IMR-90 (cell line): Measurements from ENCODE around the gene ST6GAL2. TPM values are rescaled to one million over a fixed set of nuclear protein-coding genes. Genes with fewer than 3 reads are reported as not detected.

ENCODE experiments used
- ATAC-seq: fragments of 200-7000 bp; cut with Tn5 transposase; 2 replicates; pipeline ENCODE4 v1.9.1; 2020; ENCODE audit warnings: low read depth, mild to moderate bottlenecking, moderate library complexity
- BruUV-seq: library from RNA; stranded (reverse); fragments of 400-500 nt; replicated peaks from 2 replicates; lab custom pipeline; 2021; lab: Mats Ljungman, UMichigan
- CTCF ChIA-PET: fragments of 300-600 bp; formaldehyde crosslinking; extraction: SDS; loops from one replicate; lab custom pipeline; 2021; ENCODE audit warnings: antibody characterized with exemption; lab: Yijun Ruan, JAX
- POLR2A ChIA-PET: fragments of 300-600 bp; sonication (Branson Sonifier 250); formaldehyde crosslinking; loops from one replicate; lab custom pipeline; 2022; ENCODE audit warnings: antibody characterized with exemption; ENCODE audit not compliant: unreplicated experiment; lab: Charles Lee
- DNase-seq: peaks from one replicate; pipeline ENCODE4 v3.0.0; 2013
- H2AFZ ChIP-seq: replicated peaks from 2 replicates; pipeline ENCODE3; 2013; ENCODE audit warnings: low read length, mild to moderate bottlenecking; ENCODE audit not compliant: poor library complexity
- H2AK5ac ChIP-seq: 2 replicates; pipeline ENCODE4 v1.6.1; 2013; ENCODE audit warnings: low read depth, low read length, inconsistent platforms
- H2AK9ac ChIP-seq: replicated peaks from 2 replicates; pipeline ENCODE3; 2013; ENCODE audit warnings: mild to moderate bottlenecking, low read depth, low read length, moderate library complexity; ENCODE audit not compliant: poor library complexity
- H2BK120ac ChIP-seq: 2 replicates; pipeline ENCODE4 v1.6.1; 2013; ENCODE audit warnings: low read depth, low read length, inconsistent platforms
- H2BK15ac ChIP-seq: 3 replicates; pipeline ENCODE4 v1.6.1; 2013; ENCODE audit warnings: low read depth, low read length, inconsistent platforms
- H2BK20ac ChIP-seq: 2 replicates; pipeline ENCODE4 v1.6.1; 2013; ENCODE audit warnings: low read depth, mild to moderate bottlenecking, inconsistent platforms, low read length, moderate library complexity
- H2BK5ac ChIP-seq: 2 replicates; pipeline ENCODE4 v1.6.1; 2013; ENCODE audit warnings: mild to moderate bottlenecking, low read depth, low read length, inconsistent platforms; ENCODE audit not compliant: poor library complexity, severe bottlenecking
- H3K14ac ChIP-seq: replicated peaks from 2 replicates; pipeline ENCODE4 v1.6.1; 2013; ENCODE audit warnings: low read depth, low read length, inconsistent platforms
- H3K18ac ChIP-seq: 2 replicates; pipeline ENCODE4 v1.6.1; 2013; ENCODE audit warnings: low read depth, low read length, control low read depth
- H3K23ac ChIP-seq: 2 replicates; pipeline ENCODE4 v1.6.1; 2013; ENCODE audit warnings: low read depth, low read length, inconsistent platforms
- H3K27ac ChIP-seq: 2 replicates; pipeline ENCODE4 v1.5.1; 2013; ENCODE audit warnings: mild to moderate bottlenecking, control low read depth, low read length; ENCODE audit not compliant: insufficient read depth
- H3K27me3 ChIP-seq: 2 replicates; pipeline ENCODE4 v1.6.1; 2013; ENCODE audit warnings: low read length; ENCODE audit not compliant: control insufficient read depth, insufficient read depth
- H3K36me3 ChIP-seq: 2 replicates; pipeline ENCODE4 v1.6.1; 2013; ENCODE audit warnings: low read length, mixed read lengths; ENCODE audit not compliant: control insufficient read depth, insufficient read depth
- H3K4ac ChIP-seq: 2 replicates; pipeline ENCODE4 v1.6.1; 2013; ENCODE audit warnings: low read depth, low read length, inconsistent platforms
- H3K4me1 ChIP-seq: 2 replicates; pipeline ENCODE4 v1.6.1; 2013; ENCODE audit warnings: low read length, mixed read lengths; ENCODE audit not compliant: control insufficient read depth, insufficient read depth
- H3K4me2 ChIP-seq: 2 replicates; pipeline ENCODE4 v1.6.1; 2013; ENCODE audit warnings: low read depth, mild to moderate bottlenecking, control low read depth, low read length, moderate library complexity
- H3K4me3 ChIP-seq: 2 replicates; pipeline ENCODE4 v1.5.1; 2013; ENCODE audit warnings: low read depth, mild to moderate bottlenecking, control low read depth, low read length, moderate library complexity; ENCODE audit not compliant: insufficient read depth
- H3K56ac ChIP-seq: 2 replicates; pipeline ENCODE4 v1.6.1; 2013; ENCODE audit warnings: low read length, inconsistent platforms; ENCODE audit not compliant: insufficient read depth; ENCODE audit errors: extremely low read depth
- H3K79me1 ChIP-seq, 2 experiments: 2 replicates each; pipeline ENCODE4 v1.6.1; 2013; ENCODE audit warnings: low read length in 2 of 2, inconsistent platforms in 1 of 2, low read depth in 1 of 2
- H3K9ac ChIP-seq: 2 replicates; pipeline ENCODE4 v1.6.1; 2013; ENCODE audit warnings: low read depth, low read length, control low read depth
- H3K9me1 ChIP-seq: 2 replicates; pipeline ENCODE4 v1.6.1; 2013; ENCODE audit warnings: low read length, inconsistent platforms; ENCODE audit not compliant: insufficient read depth
- H3K9me3 ChIP-seq: 2 replicates; pipeline ENCODE4 v1.6.1; 2013; ENCODE audit warnings: low read length; ENCODE audit not compliant: control insufficient read depth, insufficient read depth
- H4K20me1 ChIP-seq: 2 replicates; pipeline ENCODE4 v1.6.1; 2013; ENCODE audit warnings: low read length, inconsistent platforms; ENCODE audit not compliant: insufficient read depth
- H4K5ac ChIP-seq: 2 replicates; pipeline ENCODE4 v1.6.1; 2013; ENCODE audit warnings: mild to moderate bottlenecking, low read depth, low read length, control low read depth
- H4K8ac ChIP-seq, 2 experiments: 2 replicates each; pipeline ENCODE4 v1.6.1; 2013; ENCODE audit warnings: low read depth in 2 of 2, low read length in 2 of 2, control low read depth in 1 of 2, inconsistent platforms in 1 of 2
- H4K91ac ChIP-seq: 2 replicates; pipeline ENCODE4 v1.6.1; 2013; ENCODE audit warnings: low read depth, low read length, inconsistent platforms; ENCODE audit not compliant: insufficient read depth
- BHLHE40 ChIP-seq: fragments of 150-350 bp; IDR thresholded peaks from 2 replicates; pipeline ENCODE4 v1.6.1; 2016; ENCODE audit warnings: mild to moderate bottlenecking, low read depth, low read length
- CEBPB ChIP-seq: IDR thresholded peaks from 2 replicates; pipeline ENCODE4 v1.6.1; 2012; ENCODE audit warnings: low read depth, low read length, improper control_type of control experiment
- CHD1 ChIP-seq: IDR thresholded peaks from 2 replicates; pipeline ENCODE4 v1.6.1; 2012; ENCODE audit warnings: low read depth, low read length, improper control_type of control experiment
- FOS ChIP-seq: fragments of 150-350 bp; IDR thresholded peaks from 2 replicates; pipeline ENCODE4 v1.6.1; 2016; ENCODE audit warnings: low read depth, low read length
- MAFK ChIP-seq: IDR thresholded peaks from 2 replicates; pipeline ENCODE4 v1.6.1; 2012; ENCODE audit warnings: low read depth, low read length, improper control_type of control experiment
- MAZ ChIP-seq: IDR thresholded peaks from 2 replicates; pipeline ENCODE4 v1.6.1; 2012; ENCODE audit warnings: low read depth, mild to moderate bottlenecking, low read length, improper control_type of control experiment, moderate library complexity, borderline replicate concordance
- MXI1 ChIP-seq: IDR thresholded peaks from 2 replicates; pipeline ENCODE4 v1.6.1; 2012; ENCODE audit warnings: low read depth, mild to moderate bottlenecking, low read length, moderate library complexity, borderline replicate concordance
- NFE2L2 ChIP-seq: fragments of 150-350 bp; IDR thresholded peaks from 2 replicates; pipeline ENCODE4 v1.6.1; 2016; ENCODE audit warnings: low read depth, mild to moderate bottlenecking, low read length
- RCOR1 ChIP-seq: IDR thresholded peaks from 2 replicates; pipeline ENCODE4 v1.6.1; 2012; ENCODE audit warnings: mild to moderate bottlenecking, low read length, improper control_type of control experiment; ENCODE audit not compliant: insufficient replicate concordance
- RFX5 ChIP-seq: IDR thresholded peaks from 2 replicates; pipeline ENCODE4 v1.8.0; 2012; ENCODE audit warnings: low read depth, mild to moderate bottlenecking, low read length, moderate library complexity
- SMC3 ChIP-seq: fragments of 150-350 bp; IDR thresholded peaks from 2 replicates; pipeline ENCODE4 v1.6.1; 2016; ENCODE audit warnings: low read depth, mild to moderate bottlenecking, antibody characterized with exemption, low read length, moderate library complexity
- WGBS, 2 experiments: methylation state at CpG; one replicate each; pipeline versions ENCODE4 v1.1.5 to v1.1.7; 2013; ENCODE audit warnings: missing lambda C conversion rate in 2 of 2; ENCODE audit not compliant: insufficient read length in 1 of 2; ENCODE audit errors: extremely low coverage in 2 of 2; 5-methylcytosine and 5-hydroxymethylcytosine counted together
- dilution Hi-C: fragments of 300-500 bp; cut with HindIII; formaldehyde crosslinking; loops from one replicate; pipeline ENCODE4 v1.14.3; 2018; ENCODE audit warnings: low sequenced_read_pairs; ENCODE audit not compliant: unreplicated experiment
- in situ Hi-C: fragments of 300-500 bp; cut with MboI; formaldehyde crosslinking; loops from 3 replicates; pipeline ENCODE4 v1.14.3; 2019; ENCODE audit warnings: low sequenced_read_pairs, inconsistent platforms, mixed read lengths
- intact Hi-C: fragments of 100-400 bp; cut with micrococcal nuclease; formaldehyde crosslinking; loops from 2 replicates; pipeline ENCODE4 v1.10.0; 2022
- polyA plus RNA-seq, 3 experiments: library from polyadenylated mRNA; depleted of rRNA; stranded (reverse); fragments of >200 nt; gene quantifications; 2 replicates each; pipeline ENCODE4 v1.2.3, GENCODE V29; 2012; ENCODE audit warnings: low replicate concordance in 1 of 3
- total RNA-seq: library from RNA; depleted of rRNA; stranded (reverse); fragments of >200 nt; gene quantifications from 2 replicates; pipeline ENCODE4 v1.2.3, GENCODE V29; 2012
- TF ChIP-seq, protein P1 (sequence below): conservative IDR thresholded peaks from 2 replicates; pipeline ENCODE4 v1.5.1; 2012; ENCODE audit warnings: mild to moderate bottlenecking, low read depth, low read length, improper control_type of control experiment
- TF ChIP-seq, protein P2 (sequence below): fragments of 150-350 bp; IDR thresholded peaks from 2 replicates; pipeline ENCODE4 v1.6.1; 2016; ENCODE audit warnings: low read depth, mild to moderate bottlenecking, low read length, moderate library complexity, borderline replicate concordance
- TF ChIP-seq, protein P3 (sequence below): fragments of 150-350 bp; IDR thresholded peaks from 2 replicates; pipeline ENCODE4 v1.6.1; 2017; ENCODE audit warnings: mild to moderate bottlenecking, antibody characterized with exemption, low read length, low read depth

Gene ST6GAL2
- total and polyA plus RNA-seq, 2 of the 4 experiments (the other 2 are of a cell fraction) = not detected

DNA sequence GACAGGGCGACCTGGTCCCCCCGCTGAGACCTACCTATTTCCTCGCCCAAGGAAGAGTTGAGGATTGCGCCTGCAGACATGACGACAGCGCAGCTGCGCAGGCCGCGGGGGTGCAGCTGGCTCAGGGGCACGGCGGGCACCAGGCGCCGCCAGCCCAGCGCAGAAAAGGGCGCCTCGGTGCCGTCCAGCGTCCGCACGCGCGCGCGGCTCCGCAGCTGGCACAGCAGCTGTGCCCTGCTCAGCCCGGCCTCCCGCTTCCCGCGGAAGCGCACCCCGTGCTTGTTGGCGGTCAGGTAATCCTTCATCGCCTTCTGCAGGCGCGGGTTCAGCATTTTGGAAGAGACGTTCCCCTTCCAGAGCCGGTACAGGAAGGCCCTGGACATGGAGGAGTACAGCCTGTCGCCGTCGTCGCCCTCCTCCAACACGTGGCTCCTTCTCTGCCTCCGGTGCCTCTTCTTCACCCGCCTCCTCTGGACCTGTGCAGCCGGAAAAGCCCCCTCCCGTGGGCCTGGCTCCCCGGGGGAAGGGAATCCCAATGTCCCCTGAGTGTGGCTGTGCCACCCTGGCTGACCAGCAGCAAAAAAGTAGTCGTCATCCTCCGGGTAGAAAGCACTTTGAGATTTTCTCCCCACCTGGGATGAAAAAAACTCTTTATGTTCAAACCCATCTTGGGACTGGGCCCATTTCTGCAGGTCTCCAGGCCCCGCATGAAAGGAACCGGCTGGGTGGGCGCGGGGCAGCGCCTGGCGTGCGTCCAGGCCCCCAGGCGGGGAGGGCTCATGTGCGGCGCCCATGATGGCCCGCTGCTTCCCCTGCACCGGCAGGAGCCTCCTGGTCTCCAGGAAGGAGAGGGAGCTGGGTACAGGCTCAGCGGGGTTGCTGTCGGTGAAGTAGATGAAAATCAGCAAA lies 42.7 kb downstream of the ST6GAL2 start:
- no peak overlapping the region for H3K56ac ChIP-seq
- no peak overlapping the region for H2AK9ac ChIP-seq
- H3K18ac ChIP-seq = no peak overlapping the region
- H2BK15ac ChIP-seq = no peak overlapping the region
- H3K9me1 ChIP-seq = no peaks in the 10 kb centered on the region
- H3K4me3 ChIP-seq = no peak overlapping the region
- intact Hi-C loops = no loop called here
- ChIA-PET POLR2A (no interaction called here), CTCF (no interaction called here)
- H3K4me1 ChIP-seq = no peaks in the 10 kb centered on the region
- TF ChIP-seq RCOR1 (no peak), MAZ (no peak), CEBPB (no peak), NFE2L2 (no peak), MXI1 (no peak), FOS (no peak), SMC3 (no peak), MAFK (no peak), BHLHE40 (no peak), CHD1 (no peak), RFX5 (no peak)
- TF ChIP-seq, protein P1, sequence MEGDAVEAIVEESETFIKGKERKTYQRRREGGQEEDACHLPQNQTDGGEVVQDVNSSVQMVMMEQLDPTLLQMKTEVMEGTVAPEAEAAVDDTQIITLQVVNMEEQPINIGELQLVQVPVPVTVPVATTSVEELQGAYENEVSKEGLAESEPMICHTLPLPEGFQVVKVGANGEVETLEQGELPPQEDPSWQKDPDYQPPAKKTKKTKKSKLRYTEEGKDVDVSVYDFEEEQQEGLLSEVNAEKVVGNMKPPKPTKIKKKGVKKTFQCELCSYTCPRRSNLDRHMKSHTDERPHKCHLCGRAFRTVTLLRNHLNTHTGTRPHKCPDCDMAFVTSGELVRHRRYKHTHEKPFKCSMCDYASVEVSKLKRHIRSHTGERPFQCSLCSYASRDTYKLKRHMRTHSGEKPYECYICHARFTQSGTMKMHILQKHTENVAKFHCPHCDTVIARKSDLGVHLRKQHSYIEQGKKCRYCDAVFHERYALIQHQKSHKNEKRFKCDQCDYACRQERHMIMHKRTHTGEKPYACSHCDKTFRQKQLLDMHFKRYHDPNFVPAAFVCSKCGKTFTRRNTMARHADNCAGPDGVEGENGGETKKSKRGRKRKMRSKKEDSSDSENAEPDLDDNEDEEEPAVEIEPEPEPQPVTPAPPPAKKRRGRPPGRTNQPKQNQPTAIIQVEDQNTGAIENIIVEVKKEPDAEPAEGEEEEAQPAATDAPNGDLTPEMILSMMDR = no peak
- TF ChIP-seq, protein P2, sequence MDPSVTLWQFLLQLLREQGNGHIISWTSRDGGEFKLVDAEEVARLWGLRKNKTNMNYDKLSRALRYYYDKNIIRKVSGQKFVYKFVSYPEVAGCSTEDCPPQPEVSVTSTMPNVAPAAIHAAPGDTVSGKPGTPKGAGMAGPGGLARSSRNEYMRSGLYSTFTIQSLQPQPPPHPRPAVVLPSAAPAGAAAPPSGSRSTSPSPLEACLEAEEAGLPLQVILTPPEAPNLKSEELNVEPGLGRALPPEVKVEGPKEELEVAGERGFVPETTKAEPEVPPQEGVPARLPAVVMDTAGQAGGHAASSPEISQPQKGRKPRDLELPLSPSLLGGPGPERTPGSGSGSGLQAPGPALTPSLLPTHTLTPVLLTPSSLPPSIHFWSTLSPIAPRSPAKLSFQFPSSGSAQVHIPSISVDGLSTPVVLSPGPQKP = no peak
- TF ChIP-seq, protein P3, sequence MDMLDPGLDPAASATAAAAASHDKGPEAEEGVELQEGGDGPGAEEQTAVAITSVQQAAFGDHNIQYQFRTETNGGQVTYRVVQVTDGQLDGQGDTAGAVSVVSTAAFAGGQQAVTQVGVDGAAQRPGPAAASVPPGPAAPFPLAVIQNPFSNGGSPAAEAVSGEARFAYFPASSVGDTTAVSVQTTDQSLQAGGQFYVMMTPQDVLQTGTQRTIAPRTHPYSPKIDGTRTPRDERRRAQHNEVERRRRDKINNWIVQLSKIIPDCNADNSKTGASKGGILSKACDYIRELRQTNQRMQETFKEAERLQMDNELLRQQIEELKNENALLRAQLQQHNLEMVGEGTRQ = no peak
- H4K8ac ChIP-seq = no peak overlapping the region
- ATAC-seq (no peak), DNase-seq (no peak)
- no peaks in the 10 kb centered on the region for H3K36me3 ChIP-seq
- H2AK5ac ChIP-seq = no peak overlapping the region
- no peaks in the 10 kb centered on the region for H4K20me1 ChIP-seq
- no peak overlapping the region for H3K4ac ChIP-seq
- no peak overlapping the region for H2BK20ac ChIP-seq
- no peak overlapping the region for H3K4me2 ChIP-seq
- H2AFZ ChIP-seq = no peak overlapping the region
- H2BK5ac ChIP-seq = no peak overlapping the region
- no peaks in the 10 kb centered on the region for H3K79me1 ChIP-seq
- no TSS peak for BruUV-seq
- in situ Hi-C loops = no loop called here
- no peak overlapping the region for H4K5ac ChIP-seq
- dilution Hi-C loops = no loop called here
- no peak overlapping the region for H2BK120ac ChIP-seq
- no peak overlapping the region for H4K91ac ChIP-seq
- no peak overlapping the region for H3K14ac ChIP-seq
- H3K9me3 ChIP-seq = peaks cover 17% of the 10 kb centered on the region
- no peaks in the 10 kb centered on the region for H3K27me3 ChIP-seq
- H3K9ac ChIP-seq = no peak overlapping the region
- WGBS, 2 experiments = 81% methylated on average over 25 of the region's 63 CpGs; no CpG with 5 or more reads in 1 of the 2 experiments
- H3K23ac ChIP-seq = no peak overlapping the region
- H3K27ac ChIP-seq = no peak overlapping the region
